NK-92 treated with Interleukin-12 subunit alpha and Interleukin-12 subunit beta, amount 100 ng/mL, for 24 hours (cell line): ENCODE measurements around the gene SHLD3.
"Not testable (repeated sequence)": the region's sequence is repeated elsewhere in the genome, so short reads cannot be mapped to it uniquely, and the experiment has no call there.

Experiments used
- DNase-seq: peaks from one replicate; lab custom pipeline; 2025; lab: John Stamatoyannopoulos, UW

The SHLD3 gene

DNA sequence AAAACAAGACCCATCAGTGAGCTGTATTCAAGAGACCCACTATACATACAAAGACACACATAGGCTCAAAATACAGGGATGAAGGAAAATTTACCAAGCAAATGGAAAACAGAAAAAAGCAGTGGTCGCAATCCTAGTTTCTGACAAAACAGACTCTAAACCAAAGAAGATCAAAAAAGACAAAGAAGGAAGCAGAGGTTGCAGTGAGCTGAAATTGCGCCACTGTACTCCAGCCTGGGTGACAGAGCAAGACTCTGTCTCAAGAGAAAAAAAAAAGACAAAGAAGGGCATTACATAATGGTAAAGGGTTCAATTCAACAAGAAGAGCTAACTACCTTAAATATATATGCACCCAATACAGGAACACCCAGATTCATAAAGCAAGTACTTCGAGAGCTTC, 51.2 kb downstream of the SHLD3 start:
- DNase-seq = not testable (repeated sequence)
